SK-N-SH (cell line): ENCODE data around the gene CDC14B. TPM values are rescaled to one million over a fixed set of nuclear protein-coding genes. Genes with fewer than 3 reads are reported as not detected.

Experiments used
- CTCF ChIA-PET: fragments of 300-600, 350-600 bp; formaldehyde crosslinking; extraction: SDS; loops from one replicate; lab custom pipeline; 2021; lab: Yijun Ruan, JAX
- POLR2A ChIA-PET: fragments of 350-600 bp; sonication (Branson Sonifier 250); formaldehyde crosslinking; extraction: SDS; loops from one replicate; lab custom pipeline; 2020; ENCODE audit warnings: antibody characterized with exemption, inconsistent platforms; lab: Yijun Ruan, JAX
- DNase-seq: peaks from one replicate; pipeline ENCODE4 v3.0.0; 2012
- H2AFZ ChIP-seq: fragments of 200-600 bp; sonication (generic); 2 replicates; pipeline ENCODE4 v1.8.1; 2016; ENCODE audit warnings: antibody characterized with exemption, mild to moderate bottlenecking, low read depth
- H3F3A ChIP-seq: fragments of 200-600 bp; sonication (generic); replicated peaks from 2 replicates; pipeline ENCODE3; 2016; ENCODE audit warnings: antibody characterized with exemption, mild to moderate bottlenecking; ENCODE audit not compliant: insufficient read depth
- H3K27ac ChIP-seq, 2 experiments: fragments of 200-500 bp in 1 of 2; fragments of 200-600 bp in 1 of 2; sonication (Bioruptor generic) in 1 of 2; sonication (generic), shearing (Covaris generic) in 1 of 2; 2 replicates each; pipeline versions ENCODE4 v1.5.1 to v1.6.1; 2014 to 2016; ENCODE audit warnings: low read depth in 2 of 2, inconsistent platforms in 1 of 2, low read length in 1 of 2, mild to moderate bottlenecking in 1 of 2, mixed read lengths in 1 of 2
- H3K27me3 ChIP-seq: fragments of 200-600 bp; sonication (generic), shearing (Covaris generic); 2 replicates; pipeline ENCODE4 v1.6.1; 2016; ENCODE audit warnings: mixed run types; ENCODE audit not compliant: insufficient read depth
- H3K36me3 ChIP-seq, 2 experiments: fragments of 200-500 bp in 1 of 2; fragments of 200-600 bp in 1 of 2; sonication (Bioruptor generic) in 1 of 2; sonication (generic) in 1 of 2; replicated peaks in 1 of 2; 2 replicates each; pipeline versions ENCODE3 to v1.5.1; 2014 to 2016; ENCODE audit warnings: low read length in 1 of 2, mild to moderate bottlenecking in 1 of 2; ENCODE audit not compliant: insufficient read depth in 2 of 2, control insufficient read depth in 1 of 2
- H3K4me1 ChIP-seq, 2 experiments: fragments of 200-500 bp in 1 of 2; fragments of 200-600 bp in 1 of 2; sonication (Bioruptor generic) in 1 of 2; sonication (generic), shearing (Covaris generic) in 1 of 2; 2 replicates each; pipeline versions ENCODE4 v1.5.1 to v1.6.1; 2014 to 2016; ENCODE audit warnings: low read depth in 1 of 2, low read length in 1 of 2, mixed run types in 1 of 2; ENCODE audit not compliant: insufficient read depth in 2 of 2, control insufficient read depth in 1 of 2
- H3K4me2 ChIP-seq: fragments of 200-600 bp; sonication (generic), shearing (Covaris generic); 2 replicates; pipeline ENCODE4 v1.6.1; 2017; ENCODE audit warnings: mixed run types
- H3K4me3 ChIP-seq, 2 experiments: fragments of 200-500 bp in 1 of 2; fragments of 200-600 bp in 1 of 2; sonication (Bioruptor generic) in 1 of 2; sonication (generic), shearing (Covaris generic) in 1 of 2; 2 replicates each; pipeline versions ENCODE4 v1.5.1 to v1.8.1; 2014 to 2016; ENCODE audit warnings: low read depth in 2 of 2, inconsistent platforms in 1 of 2, low read length in 1 of 2, mild to moderate bottlenecking in 1 of 2, mixed read lengths in 1 of 2, moderate library complexity in 1 of 2
- H3K79me2 ChIP-seq: fragments of 200-600 bp; sonication (generic); 2 replicates; pipeline ENCODE4 v1.8.1; 2017; ENCODE audit warnings: mild to moderate bottlenecking; ENCODE audit not compliant: insufficient read depth
- H3K9ac ChIP-seq: fragments of 200-600 bp; sonication (generic); 2 replicates; pipeline ENCODE4 v1.6.1; 2017; ENCODE audit warnings: mixed run types
- H3K9me2 ChIP-seq: fragments of 200-600 bp; sonication (generic); 2 replicates; pipeline ENCODE4 v1.6.1; 2017; ENCODE audit warnings: mixed run types
- H3K9me3 ChIP-seq: fragments of 200-600 bp; sonication (generic); 2 replicates; pipeline ENCODE4 v1.6.1; 2017; ENCODE audit warnings: mixed run types, mild to moderate bottlenecking, moderate library complexity
- H4K20me1 ChIP-seq: fragments of 200-600 bp; sonication (generic); 2 replicates; pipeline ENCODE4 v1.6.1; 2017; ENCODE audit warnings: mild to moderate bottlenecking, mixed run types; ENCODE audit not compliant: insufficient read depth
- CHD2 ChIP-seq: fragments of 150-350 bp; IDR thresholded peaks from 2 replicates; pipeline ENCODE4 v1.6.1; 2018; ENCODE audit warnings: low read length; ENCODE audit not compliant: partially characterized antibody
- EP300 ChIP-seq, 2 experiments: IDR thresholded peaks; 2 replicates each; pipeline versions ENCODE4 v1.4.0 to v1.6.1; 2012; ENCODE audit warnings: borderline replicate concordance in 1 of 2, low read depth in 1 of 2, low read length in 1 of 2
- EZH2phosphoT487 ChIP-seq: fragments of 200-600 bp; sonication (generic); IDR thresholded peaks from 2 replicates; pipeline ENCODE4 v1.6.1; 2017; ENCODE audit warnings: low read depth, mixed run types, mild to moderate bottlenecking, antibody characterized with exemption, moderate library complexity, borderline replicate concordance
- FOXJ3 ChIP-seq: sonication (generic); formaldehyde crosslinking; IDR thresholded peaks from 2 replicates; pipeline ENCODE4 v1.5.1; 2020; ENCODE audit warnings: mild to moderate bottlenecking, missing genetic modification reagents
- FOXM1 ChIP-seq: IDR thresholded peaks from 2 replicates; pipeline ENCODE4 v1.4.0; 2012; ENCODE audit warnings: low read depth, mild to moderate bottlenecking
- IRF3 ChIP-seq: fragments of 150-350 bp; IDR thresholded peaks from 2 replicates; pipeline ENCODE4 v1.6.1; 2016; ENCODE audit warnings: mild to moderate bottlenecking, low read depth, low read length
- MAX ChIP-seq: IDR thresholded peaks from 2 replicates; pipeline ENCODE4 v1.4.0; 2012; ENCODE audit warnings: low read depth
- MXI1 ChIP-seq: IDR thresholded peaks from 2 replicates; pipeline ENCODE4 v1.6.1; 2012; ENCODE audit warnings: mild to moderate bottlenecking, low read depth, low read length, improper control_type of control experiment
- NFIC ChIP-seq: IDR thresholded peaks from 2 replicates; pipeline ENCODE4 v1.4.0; 2012; ENCODE audit warnings: borderline replicate concordance
- NRF1 ChIP-seq: IDR thresholded peaks from 2 replicates; pipeline ENCODE4 v1.6.1; 2012; ENCODE audit warnings: low read depth, mild to moderate bottlenecking, low read length
- PBX3 ChIP-seq: IDR thresholded peaks from 2 replicates; pipeline ENCODE4; 2012
- REST ChIP-seq: IDR thresholded peaks from 2 replicates; pipeline ENCODE4 v1.6.1; 2012; ENCODE audit warnings: mild to moderate bottlenecking, low read depth, low read length, moderate library complexity
- RFX5 ChIP-seq: IDR thresholded peaks from 2 replicates; pipeline ENCODE4 v1.6.1; 2012; ENCODE audit warnings: mild to moderate bottlenecking, improper control_type of control experiment, low read length
- SMC3 ChIP-seq: IDR thresholded peaks from 2 replicates; pipeline ENCODE4 v1.6.1; 2012; ENCODE audit warnings: low read depth, low read length, improper control_type of control experiment
- TAF1 ChIP-seq: IDR thresholded peaks from 2 replicates; pipeline ENCODE4 v1.6.1; 2012; ENCODE audit warnings: low read depth, mild to moderate bottlenecking, low read length, moderate library complexity, borderline replicate concordance
- TEAD4 ChIP-seq: IDR thresholded peaks from 2 replicates; pipeline ENCODE4 v1.4.0; 2012; ENCODE audit warnings: mild to moderate bottlenecking, borderline replicate concordance; ENCODE audit not compliant: insufficient read depth
- USF1 ChIP-seq: IDR thresholded peaks from 2 replicates; pipeline ENCODE4 v1.4.0; 2012; ENCODE audit warnings: low read depth, borderline replicate concordance
- YY1 ChIP-seq: IDR thresholded peaks from 2 replicates; pipeline ENCODE4 v1.4.0; 2012; ENCODE audit warnings: low read depth, mild to moderate bottlenecking
- WGBS: methylation state at CpG from one replicate; pipeline ENCODE4 v1.1.6; 2017; ENCODE audit warnings: low lambda C conversion rate; 5-methylcytosine and 5-hydroxymethylcytosine counted together
- polyA plus RNA-seq, 3 experiments: library from polyadenylated mRNA; depleted of rRNA; stranded (reverse); fragments of >200 nt; gene quantifications; 2 replicates each; pipeline ENCODE4 v1.2.3, GENCODE V29; 2012

Gene CDC14B
- polyA plus RNA-seq, 1 of the 3 experiments (the other 2 are of a cell fraction) = 10.1 TPM

- Histone ChIP-seq H2AFZ (no peak overlapping the region), H3K9me2 (no peaks in the 10 kb centered on the region), H3K27me3 (no peaks in the 10 kb centered on the region), H3K4me3 (no peak overlapping the region), H3K9me3 (no peaks in the 10 kb centered on the region), H3K79me2 (peaks cover 42% of the 10 kb centered on the region), H4K20me1 (no peaks in the 10 kb centered on the region), H3K4me1 (peaks cover 0 to 13% of the 10 kb centered on the region in 2 experiments; a peak in 2 of 4 replicates), H3F3A (peaks cover 9% of the 10 kb centered on the region), H3K36me3 (peaks cover 5 to 28% of the 10 kb centered on the region in 2 experiments), H3K9ac (no peak overlapping the region)
- ChIA-PET CTCF (interaction anchor here (2.4 kb wide), 1 partner anchor 10 kb away, joined by 7 read pairs; no protein-coding TSS in a partner anchor), POLR2A (no interaction called here)
- WGBS = 94% methylated on average over 6 of the region's 6 CpGs
- DNase-seq = no peak
- TF ChIP-seq EP300 (IDR thresholded peaks at IDR 0.05; ENCODE audit: borderline replicate concordance in 1 of 2, low read depth in 1 of 2, low read length in 1 of 2) (no peak), IRF3 (no peak), SMC3 (no peak), NFIC (no peak), NRF1 (no peak), TEAD4 (no peak), REST (no peak), MXI1 (no peak), FOXM1 (no peak), PBX3 (no peak), YY1 (no peak), MAX (no peak), FOXJ3 (CRISPR knock-in tag) (no peak), CHD2 (no peak), RFX5 (no peak), USF1 (no peak), TAF1 (no peak), EZH2phosphoT487 (no peak)
- TF ChIP-seq, all 33 proteins: peak for 0
- Histone ChIP-seq H3K4me2 (no peak overlapping the region), H3K27ac (no peak overlapping the region)
Measured at GRCh38 chr9:96462541-96462940, 157.1 kb downstream of the CDC14B start.
